SK-N-SH (cell line): Measurements from ENCODE around the gene CEBPG. TPM values are rescaled to one million over a fixed set of nuclear protein-coding genes. Genes with fewer than 3 reads are reported as not detected.

Source experiments
- CTCF ChIA-PET: fragments of 300-600, 350-600 bp; formaldehyde crosslinking; extraction: SDS; loops from one replicate; lab custom pipeline; 2021; lab: Yijun Ruan, JAX
- POLR2A ChIA-PET: fragments of 350-600 bp; sonication (Branson Sonifier 250); formaldehyde crosslinking; extraction: SDS; loops from one replicate; lab custom pipeline; 2020; ENCODE audit warnings: antibody characterized with exemption, inconsistent platforms; lab: Yijun Ruan, JAX
- DNase-seq: peaks from one replicate; pipeline ENCODE4 v3.0.0; 2012
- H2AFZ ChIP-seq: fragments of 200-600 bp; sonication (generic); 2 replicates; pipeline ENCODE4 v1.8.1; 2016; ENCODE audit warnings: antibody characterized with exemption, mild to moderate bottlenecking, low read depth
- H3F3A ChIP-seq: fragments of 200-600 bp; sonication (generic); replicated peaks from 2 replicates; pipeline ENCODE3; 2016; ENCODE audit warnings: antibody characterized with exemption, mild to moderate bottlenecking; ENCODE audit not compliant: insufficient read depth
- H3K27ac ChIP-seq, 2 experiments: fragments of 200-500 bp in 1 of 2; fragments of 200-600 bp in 1 of 2; sonication (Bioruptor generic) in 1 of 2; sonication (generic), shearing (Covaris generic) in 1 of 2; 2 replicates each; pipeline versions ENCODE4 v1.5.1 to v1.6.1; 2014 to 2016; ENCODE audit warnings: low read depth in 2 of 2, inconsistent platforms in 1 of 2, low read length in 1 of 2, mild to moderate bottlenecking in 1 of 2, mixed read lengths in 1 of 2
- H3K27me3 ChIP-seq: fragments of 200-600 bp; sonication (generic), shearing (Covaris generic); 2 replicates; pipeline ENCODE4 v1.6.1; 2016; ENCODE audit warnings: mixed run types; ENCODE audit not compliant: insufficient read depth
- H3K36me3 ChIP-seq, 2 experiments: fragments of 200-500 bp in 1 of 2; fragments of 200-600 bp in 1 of 2; sonication (Bioruptor generic) in 1 of 2; sonication (generic) in 1 of 2; replicated peaks in 1 of 2; 2 replicates each; pipeline versions ENCODE3 to v1.5.1; 2014 to 2016; ENCODE audit warnings: low read length in 1 of 2, mild to moderate bottlenecking in 1 of 2; ENCODE audit not compliant: insufficient read depth in 2 of 2, control insufficient read depth in 1 of 2
- H3K4me1 ChIP-seq, 2 experiments: fragments of 200-500 bp in 1 of 2; fragments of 200-600 bp in 1 of 2; sonication (Bioruptor generic) in 1 of 2; sonication (generic), shearing (Covaris generic) in 1 of 2; 2 replicates each; pipeline versions ENCODE4 v1.5.1 to v1.6.1; 2014 to 2016; ENCODE audit warnings: low read depth in 1 of 2, low read length in 1 of 2, mixed run types in 1 of 2; ENCODE audit not compliant: insufficient read depth in 2 of 2, control insufficient read depth in 1 of 2
- H3K4me2 ChIP-seq: fragments of 200-600 bp; sonication (generic), shearing (Covaris generic); 2 replicates; pipeline ENCODE4 v1.6.1; 2017; ENCODE audit warnings: mixed run types
- H3K4me3 ChIP-seq, 2 experiments: fragments of 200-500 bp in 1 of 2; fragments of 200-600 bp in 1 of 2; sonication (Bioruptor generic) in 1 of 2; sonication (generic), shearing (Covaris generic) in 1 of 2; 2 replicates each; pipeline versions ENCODE4 v1.5.1 to v1.8.1; 2014 to 2016; ENCODE audit warnings: low read depth in 2 of 2, inconsistent platforms in 1 of 2, low read length in 1 of 2, mild to moderate bottlenecking in 1 of 2, mixed read lengths in 1 of 2, moderate library complexity in 1 of 2
- H3K79me2 ChIP-seq: fragments of 200-600 bp; sonication (generic); 2 replicates; pipeline ENCODE4 v1.8.1; 2017; ENCODE audit warnings: mild to moderate bottlenecking; ENCODE audit not compliant: insufficient read depth
- H3K9ac ChIP-seq: fragments of 200-600 bp; sonication (generic); 2 replicates; pipeline ENCODE4 v1.6.1; 2017; ENCODE audit warnings: mixed run types
- H3K9me2 ChIP-seq: fragments of 200-600 bp; sonication (generic); 2 replicates; pipeline ENCODE4 v1.6.1; 2017; ENCODE audit warnings: mixed run types
- H3K9me3 ChIP-seq: fragments of 200-600 bp; sonication (generic); 2 replicates; pipeline ENCODE4 v1.6.1; 2017; ENCODE audit warnings: mixed run types, mild to moderate bottlenecking, moderate library complexity
- H4K20me1 ChIP-seq: fragments of 200-600 bp; sonication (generic); 2 replicates; pipeline ENCODE4 v1.6.1; 2017; ENCODE audit warnings: mild to moderate bottlenecking, mixed run types; ENCODE audit not compliant: insufficient read depth
- CTCF ChIP-seq: fragments of 200-600 bp; sonication (generic); IDR thresholded peaks from 2 replicates; pipeline ENCODE4 v1.6.1; 2017; ENCODE audit warnings: antibody characterized with exemption, mild to moderate bottlenecking, moderate library complexity
- FOSL2 ChIP-seq: IDR thresholded peaks from 2 replicates; pipeline ENCODE4 v1.4.0; 2012; ENCODE audit warnings: low read depth, mild to moderate bottlenecking, moderate library complexity, borderline replicate concordance
- FOXJ3 ChIP-seq: sonication (generic); formaldehyde crosslinking; IDR thresholded peaks from 2 replicates; pipeline ENCODE4 v1.5.1; 2020; ENCODE audit warnings: mild to moderate bottlenecking, missing genetic modification reagents
- GABPA ChIP-seq: IDR thresholded peaks from 2 replicates; pipeline ENCODE4 v1.4.0; 2012; ENCODE audit warnings: low read depth, mild to moderate bottlenecking
- GATA2 ChIP-seq: sonication (generic); formaldehyde crosslinking; IDR thresholded peaks from 2 replicates; pipeline ENCODE4 v1.5.0; 2020; ENCODE audit warnings: mild to moderate bottlenecking, missing genetic modification reagents
- IRF3 ChIP-seq: fragments of 150-350 bp; IDR thresholded peaks from 2 replicates; pipeline ENCODE4 v1.6.1; 2016; ENCODE audit warnings: mild to moderate bottlenecking, low read depth, low read length
- JUND ChIP-seq: IDR thresholded peaks from 2 replicates; pipeline ENCODE4 v1.4.0; 2012
- MAX ChIP-seq: IDR thresholded peaks from 2 replicates; pipeline ENCODE4 v1.4.0; 2012; ENCODE audit warnings: low read depth
- MXI1 ChIP-seq: IDR thresholded peaks from 2 replicates; pipeline ENCODE4 v1.6.1; 2012; ENCODE audit warnings: mild to moderate bottlenecking, low read depth, low read length, improper control_type of control experiment
- POLR2AphosphoS5 ChIP-seq: IDR thresholded peaks from 2 replicates; pipeline ENCODE4 v1.6.1; 2012; ENCODE audit warnings: low read depth, low read length
- RAD21 ChIP-seq: IDR thresholded peaks from 2 replicates; pipeline ENCODE4 v1.6.1; 2012; ENCODE audit warnings: mild to moderate bottlenecking, low read length
- REST ChIP-seq: IDR thresholded peaks from 2 replicates; pipeline ENCODE4 v1.6.1; 2012; ENCODE audit warnings: mild to moderate bottlenecking, low read depth, low read length, moderate library complexity
- RFX5 ChIP-seq: IDR thresholded peaks from 2 replicates; pipeline ENCODE4 v1.6.1; 2012; ENCODE audit warnings: mild to moderate bottlenecking, improper control_type of control experiment, low read length
- RXRA ChIP-seq: IDR thresholded peaks from 2 replicates; pipeline ENCODE4 v1.4.0; 2012; ENCODE audit warnings: low read depth, mild to moderate bottlenecking, borderline replicate concordance
- TAF1 ChIP-seq: IDR thresholded peaks from 2 replicates; pipeline ENCODE4 v1.6.1; 2012; ENCODE audit warnings: low read depth, mild to moderate bottlenecking, low read length, moderate library complexity, borderline replicate concordance
- TCF12 ChIP-seq: IDR thresholded peaks from 2 replicates; pipeline ENCODE4 v1.4.0; 2012
- TEAD4 ChIP-seq: IDR thresholded peaks from 2 replicates; pipeline ENCODE4 v1.4.0; 2012; ENCODE audit warnings: mild to moderate bottlenecking, borderline replicate concordance; ENCODE audit not compliant: insufficient read depth
- USF1 ChIP-seq: IDR thresholded peaks from 2 replicates; pipeline ENCODE4 v1.4.0; 2012; ENCODE audit warnings: low read depth, borderline replicate concordance
- USF2 ChIP-seq: fragments of 150-350 bp; IDR thresholded peaks from 2 replicates; pipeline ENCODE4 v1.6.1; 2017; ENCODE audit warnings: antibody characterized with exemption, low read length, low read depth, borderline replicate concordance
- WGBS: methylation state at CpG from one replicate; pipeline ENCODE4 v1.1.6; 2017; ENCODE audit warnings: low lambda C conversion rate; 5-methylcytosine and 5-hydroxymethylcytosine counted together
- polyA plus RNA-seq, 3 experiments: library from polyadenylated mRNA; depleted of rRNA; stranded (reverse); fragments of >200 nt; gene quantifications; 2 replicates each; pipeline ENCODE4 v1.2.3, GENCODE V29; 2012

The CEBPG gene
- polyA plus RNA-seq, 1 of the 3 experiments (the other 2 are of a cell fraction) = 9.1 TPM

GRCh38 chr19:33346665-33347064 lies 26.8 kb upstream of the CEBPG start:
- ChIA-PET CTCF (interaction anchor here (0.9 kb wide), 1 partner anchor 16 kb away, joined by 3 read pairs; no protein-coding TSS in a partner anchor), POLR2A (no interaction called here)
- no peak overlapping the region for H3K4me2 ChIP-seq
- no peaks in the 10 kb centered on the region for H3K9me2 ChIP-seq
- H3K9me3 ChIP-seq = no peaks in the 10 kb centered on the region
- no peak overlapping the region for H3K4me3 ChIP-seq
- H2AFZ ChIP-seq = no peak overlapping the region
- H3K36me3 ChIP-seq = no peaks in the 10 kb centered on the region
- no peaks in the 10 kb centered on the region for H3F3A ChIP-seq
- H3K9ac ChIP-seq = no peak overlapping the region
- no peak for TF ChIP-seq USF2
- TF ChIP-seq MAX = no peak
- H3K27ac ChIP-seq = no peak overlapping the region
- H3K27me3 ChIP-seq = peaks cover 9% of the 10 kb centered on the region; the same call in 1 of the 2 replicates
- H4K20me1 ChIP-seq = no peaks in the 10 kb centered on the region
- no peak for DNase-seq
- no peaks in the 10 kb centered on the region for H3K79me2 ChIP-seq
- peaks cover 0 to 4% of the 10 kb centered on the region in 2 experiments; a peak in 1 of 4 replicates for H3K4me1 ChIP-seq

GRCh38 chr19:33347300-33347699 lies 26.2 kb upstream of the CEBPG start:
- no peaks in the 10 kb centered on the region for H3K79me2 ChIP-seq
- H3K27me3 ChIP-seq = 0 out of 2 replicates have a peak, but pooled peaks cover 9% of the 10 kb centered on the region
- H4K20me1 ChIP-seq = no peaks in the 10 kb centered on the region
- no peak overlapping the region for H3K27ac ChIP-seq
- no peak for DNase-seq
- no peak overlapping the region for H2AFZ ChIP-seq
- peaks cover 0 to 4% of the 10 kb centered on the region in 2 experiments; a peak in 1 of 4 replicates for H3K4me1 ChIP-seq
- no peaks in the 10 kb centered on the region for H3K9me3 ChIP-seq
- CTCF ChIA-PET = interaction anchor here (1.8 kb wide), 1 partner anchor 44 kb away, joined by 7 read pairs; no protein-coding TSS in a partner anchor
- no peaks in the 10 kb centered on the region for H3K9me2 ChIP-seq
- no peak overlapping the region for H3K9ac ChIP-seq
- 62% methylated on average over 10 of the region's 10 CpGs for whole genome bisulfite sequencing
- H3K4me2 ChIP-seq = no peak overlapping the region
- H3F3A ChIP-seq = no peaks in the 10 kb centered on the region
- POLR2A ChIA-PET = no interaction called here
- TF ChIP-seq JUND = no peak
- TF ChIP-seq FOSL2 = no peak
- no peak for TF ChIP-seq RAD21
- no peak for TF ChIP-seq TCF12
- TF ChIP-seq REST = no peak
- TF ChIP-seq GABPA = no peak
- TF ChIP-seq CTCF = no peak
- no peak for TF ChIP-seq POLR2AphosphoS5
- TF ChIP-seq GATA2 (CRISPR knock-in tag) = no peak
- no peak for TF ChIP-seq IRF3
- TF ChIP-seq FOXJ3 = no peak
- TF ChIP-seq USF1 = no peak
- no peak for TF ChIP-seq RXRA
- no peak for TF ChIP-seq MXI1
- no peak for TF ChIP-seq TEAD4
- TF ChIP-seq RFX5 = no peak
- TF ChIP-seq TAF1 = no peak
- TF ChIP-seq, all 33 proteins: peak for 0
- H3K36me3 ChIP-seq = no peaks in the 10 kb centered on the region
- H3K4me3 ChIP-seq = no peak overlapping the region
